Epithelial cell of proximal tubule (primary cell): ENCODE results near the gene PDXDC1. TPM values are rescaled to one million over a fixed set of nuclear protein-coding genes. Genes with fewer than 3 reads are reported as not detected.
"Not testable (repeated sequence)": the region's sequence is repeated elsewhere in the genome, so short reads cannot be mapped to it uniquely, and the experiment has no call there.

Experiments
- DNase-seq: peaks from one replicate; pipeline ENCODE4 v3.0.0-alpha.2; 2011; ENCODE audit warnings: low read depth
- H3K4me3 ChIP-seq: 2 replicates; pipeline ENCODE4 v1.5.1; 2011; ENCODE audit warnings: low read depth, mild to moderate bottlenecking, low read length
- total RNA-seq: library from RNA; depleted of rRNA; stranded (reverse); fragments of >200 nt; gene quantifications from 2 replicates; pipeline ENCODE4 v1.2.3, GENCODE V29; 2015
- TF ChIP-seq, protein P1 (sequence below): conservative IDR thresholded peaks from 2 replicates; pipeline ENCODE4 v1.5.1; 2012; ENCODE audit warnings: low read depth, mild to moderate bottlenecking, low read length

PDXDC1 gene
- total RNA-seq, 1 donor from 2014 or later: 43.9 TPM

DNA sequence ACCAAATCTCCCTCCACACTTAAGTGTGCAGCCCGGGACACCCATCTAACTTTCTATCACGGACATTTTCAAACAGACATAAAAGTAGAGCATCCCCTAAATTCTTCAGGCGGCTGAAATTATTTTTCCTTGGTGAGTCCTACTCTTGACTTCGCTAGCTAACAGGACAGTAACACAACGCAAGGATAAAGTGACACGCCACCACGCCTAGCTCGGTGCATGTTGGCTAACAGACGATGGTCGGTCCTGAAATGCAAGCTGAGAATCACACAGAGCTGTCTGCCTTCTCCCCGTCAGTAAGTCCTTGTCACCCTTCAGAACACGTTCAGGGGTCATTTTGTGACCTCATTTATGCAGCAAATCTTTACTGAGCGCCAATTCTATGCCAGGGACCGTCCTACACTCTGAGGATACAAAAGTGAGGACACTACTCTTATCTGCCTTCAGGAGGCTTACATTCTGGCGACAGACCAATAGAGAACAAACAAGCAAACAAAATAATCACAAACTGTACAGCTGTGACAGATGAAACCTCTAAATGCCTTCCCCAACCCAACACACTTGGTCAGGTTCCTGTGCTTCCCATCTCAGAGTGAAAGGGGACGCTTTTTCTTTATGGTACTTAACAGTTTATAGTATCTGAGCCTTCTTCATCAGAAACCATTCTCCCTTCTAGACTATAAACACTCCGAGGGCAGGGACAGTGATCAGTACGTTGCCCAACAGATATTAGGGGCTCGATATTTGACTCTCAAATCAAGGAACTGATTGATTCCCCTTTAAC, 79.7 kb downstream of the PDXDC1 start:
- peak overlapping the region; percentile 97 for H3K4me3 ChIP-seq
- TF ChIP-seq, protein P1, sequence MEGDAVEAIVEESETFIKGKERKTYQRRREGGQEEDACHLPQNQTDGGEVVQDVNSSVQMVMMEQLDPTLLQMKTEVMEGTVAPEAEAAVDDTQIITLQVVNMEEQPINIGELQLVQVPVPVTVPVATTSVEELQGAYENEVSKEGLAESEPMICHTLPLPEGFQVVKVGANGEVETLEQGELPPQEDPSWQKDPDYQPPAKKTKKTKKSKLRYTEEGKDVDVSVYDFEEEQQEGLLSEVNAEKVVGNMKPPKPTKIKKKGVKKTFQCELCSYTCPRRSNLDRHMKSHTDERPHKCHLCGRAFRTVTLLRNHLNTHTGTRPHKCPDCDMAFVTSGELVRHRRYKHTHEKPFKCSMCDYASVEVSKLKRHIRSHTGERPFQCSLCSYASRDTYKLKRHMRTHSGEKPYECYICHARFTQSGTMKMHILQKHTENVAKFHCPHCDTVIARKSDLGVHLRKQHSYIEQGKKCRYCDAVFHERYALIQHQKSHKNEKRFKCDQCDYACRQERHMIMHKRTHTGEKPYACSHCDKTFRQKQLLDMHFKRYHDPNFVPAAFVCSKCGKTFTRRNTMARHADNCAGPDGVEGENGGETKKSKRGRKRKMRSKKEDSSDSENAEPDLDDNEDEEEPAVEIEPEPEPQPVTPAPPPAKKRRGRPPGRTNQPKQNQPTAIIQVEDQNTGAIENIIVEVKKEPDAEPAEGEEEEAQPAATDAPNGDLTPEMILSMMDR: no peak
- DNase-seq: no peak

DNA sequence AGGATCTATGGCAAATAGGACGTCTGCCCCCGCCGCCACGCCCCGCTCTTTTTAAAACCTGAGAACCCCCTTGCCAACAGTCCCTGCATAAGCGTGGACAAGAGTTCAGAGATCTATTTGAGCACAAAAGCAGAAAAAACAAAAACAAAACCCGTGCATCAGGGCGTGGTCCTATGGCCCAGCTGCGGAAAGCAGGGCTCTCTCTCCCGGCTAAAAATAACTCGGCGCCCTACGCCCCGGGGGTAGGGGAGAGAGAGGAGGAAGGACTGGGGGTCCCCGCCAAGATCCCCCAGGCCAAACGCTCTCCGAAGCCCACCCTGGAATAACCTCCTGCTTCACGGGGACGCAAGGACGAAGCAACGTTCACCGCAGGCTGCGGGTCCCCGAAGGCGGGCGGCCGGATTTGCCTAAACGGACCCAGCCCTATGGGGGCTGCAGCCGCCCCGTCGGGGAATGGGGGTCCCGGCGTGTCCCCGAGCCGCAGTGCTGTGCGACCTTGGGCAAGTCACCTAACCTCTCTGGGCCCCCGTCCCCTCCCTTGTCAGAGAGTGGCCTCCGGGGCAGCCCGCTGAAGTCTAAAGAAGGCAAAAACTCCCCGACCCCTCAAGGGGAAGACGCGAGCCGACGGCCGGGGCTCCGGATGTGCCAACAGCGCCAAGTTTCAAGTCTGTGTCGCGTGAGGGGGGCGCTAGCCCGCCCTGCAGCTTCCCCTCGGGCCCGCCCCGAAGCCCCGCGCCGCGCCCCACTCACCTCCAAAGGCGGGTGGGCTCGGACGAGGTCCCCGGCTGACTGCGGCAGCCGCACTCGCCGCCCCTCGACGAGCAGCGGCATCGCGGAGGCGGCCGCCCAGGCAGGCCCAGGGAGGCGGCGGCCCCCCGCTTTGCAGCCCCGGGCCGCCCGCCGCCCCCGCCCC, 80.6 kb downstream of the PDXDC1 start:
- H3K4me3 ChIP-seq: peak overlapping the region; percentile 97
- TF ChIP-seq, protein P1: peak; percentile 22
- no peak for DNase-seq

DNA sequence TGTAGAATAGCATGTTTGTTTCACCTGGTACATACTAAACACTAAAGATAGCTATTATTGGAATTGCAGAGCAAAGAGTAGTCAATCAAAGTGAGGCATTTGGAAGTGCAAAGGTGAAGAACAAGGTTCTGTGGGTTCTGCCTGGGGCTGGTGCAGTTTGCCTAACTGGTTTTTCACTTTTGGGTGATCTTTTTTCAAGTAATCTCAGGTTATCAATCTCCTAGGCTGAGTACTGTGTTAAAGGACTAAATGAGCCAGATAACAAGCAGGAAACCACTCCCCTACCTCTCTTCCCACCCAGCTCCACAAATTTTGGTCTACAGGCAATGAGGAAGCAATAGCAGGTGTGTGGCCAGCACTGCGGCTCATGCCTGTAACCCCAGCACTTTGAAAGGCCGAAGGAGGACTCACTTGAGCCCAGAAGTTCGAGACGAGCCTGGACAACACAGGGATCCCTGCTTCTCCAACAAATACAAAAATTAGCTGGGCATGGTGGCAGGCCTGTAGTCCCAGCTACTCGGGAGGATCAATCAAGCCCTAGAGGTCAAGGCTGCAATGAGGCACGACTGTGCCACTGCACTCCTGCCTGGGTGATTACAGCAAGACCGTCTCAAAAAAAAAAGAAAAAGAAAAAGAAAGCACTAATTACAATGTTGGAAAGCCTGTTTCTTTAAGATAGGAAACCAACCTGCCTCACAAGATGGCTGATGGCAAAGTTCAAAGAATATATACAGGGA, 83.0 kb downstream of the PDXDC1 start:
- H3K4me3 ChIP-seq: no peak overlapping the region
- TF ChIP-seq, protein P1: no peak
- no peak for DNase-seq

DNA sequence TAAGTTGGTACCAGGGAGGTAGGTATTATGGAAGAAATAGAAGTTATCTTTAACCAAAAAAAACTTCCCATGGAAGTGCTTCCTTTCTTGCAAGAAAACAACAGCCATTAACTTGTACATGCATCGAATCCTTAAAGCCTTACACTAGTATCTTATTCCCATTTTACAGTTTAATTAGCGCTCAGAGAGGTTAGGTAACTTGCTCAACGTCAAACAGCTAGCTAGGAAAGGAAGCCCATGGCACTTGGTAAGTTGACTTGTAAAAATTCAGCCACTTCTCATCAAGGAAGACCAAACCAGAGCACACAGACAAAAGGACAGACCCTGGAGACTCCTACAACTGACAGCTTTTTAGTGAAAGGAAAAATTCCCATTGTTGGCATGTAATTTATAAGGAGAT, 84.5 kb downstream of the PDXDC1 start:
- no peak for DNase-seq
- TF ChIP-seq, protein P1: no peak
- H3K4me3 ChIP-seq: no peak overlapping the region

DNA sequence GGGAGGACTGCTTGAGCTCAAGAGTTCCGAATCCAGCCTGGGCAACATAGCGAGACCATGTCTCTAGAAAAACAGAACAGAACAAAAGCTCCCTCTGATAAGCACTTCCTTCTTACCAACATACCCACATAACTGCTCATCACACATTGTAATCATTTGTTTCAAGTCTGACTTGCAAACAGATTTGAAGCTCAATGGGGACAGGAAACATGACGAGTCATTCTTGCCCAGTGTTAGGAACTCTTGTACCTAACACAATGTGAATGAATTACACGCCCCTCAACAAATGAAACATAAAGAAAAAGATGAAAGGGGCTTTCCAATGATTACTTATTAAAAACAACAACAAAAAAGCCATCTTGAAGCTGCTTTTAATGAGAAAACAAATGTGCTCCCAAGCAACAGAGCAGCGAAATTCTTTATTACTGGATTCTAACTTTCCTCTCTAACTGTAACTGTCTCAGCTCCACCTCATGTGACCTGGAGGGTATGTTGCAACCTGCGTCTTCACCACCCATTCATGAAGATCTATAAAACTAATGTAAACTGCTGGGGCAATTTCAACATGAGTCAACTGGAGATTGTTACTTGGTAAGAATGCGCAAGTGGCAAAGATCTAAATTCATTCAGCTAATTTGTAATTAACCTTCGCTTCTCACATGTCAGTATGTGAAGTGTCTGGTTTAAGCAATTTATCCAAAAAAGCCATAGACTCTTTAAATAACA, 87.4 kb downstream of the PDXDC1 start:
- not testable (repeated sequence) for H3K4me3 ChIP-seq, DNase-seq

DNA sequence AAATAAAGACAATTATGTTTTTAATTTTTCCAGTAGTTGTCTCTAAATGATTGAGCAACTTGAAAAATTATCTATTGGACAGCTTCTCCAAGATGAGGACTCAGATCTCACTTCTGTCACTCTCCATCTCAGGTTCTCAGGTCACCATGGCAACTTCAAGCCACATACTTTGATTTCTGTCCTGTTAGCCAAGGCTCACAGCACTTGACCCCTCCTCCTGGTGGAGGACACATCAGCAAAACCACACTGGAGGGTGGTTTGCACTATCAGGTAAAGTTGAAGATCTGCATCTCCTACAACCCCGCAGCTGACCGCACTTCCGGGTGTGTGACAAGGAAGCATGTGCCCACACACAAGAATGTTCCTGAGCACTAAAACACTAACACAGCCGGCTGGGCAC, 91.1 kb downstream of the PDXDC1 start:
- not testable (repeated sequence) for H3K4me3 ChIP-seq, DNase-seq

DNA sequence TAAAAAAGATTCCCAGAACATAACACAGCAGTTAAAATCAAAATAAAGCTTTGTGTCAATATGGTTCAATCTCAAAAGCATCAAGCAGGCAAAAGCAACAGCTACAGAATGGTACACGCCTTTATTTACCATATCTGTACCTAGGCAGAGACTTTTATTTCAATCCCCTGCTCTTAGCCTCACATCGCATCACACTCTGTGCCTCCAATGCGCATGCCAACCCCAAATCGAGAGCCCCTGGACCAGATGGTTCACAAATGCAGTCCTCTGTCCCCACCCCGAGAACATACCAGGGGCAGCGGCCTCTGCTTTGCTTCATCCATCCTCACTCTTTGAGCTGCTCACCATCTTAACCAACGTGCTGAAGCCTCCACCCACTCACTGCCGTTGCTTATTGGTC, 91.9 kb downstream of the PDXDC1 start:
- DNase-seq: not testable (repeated sequence)

DNA sequence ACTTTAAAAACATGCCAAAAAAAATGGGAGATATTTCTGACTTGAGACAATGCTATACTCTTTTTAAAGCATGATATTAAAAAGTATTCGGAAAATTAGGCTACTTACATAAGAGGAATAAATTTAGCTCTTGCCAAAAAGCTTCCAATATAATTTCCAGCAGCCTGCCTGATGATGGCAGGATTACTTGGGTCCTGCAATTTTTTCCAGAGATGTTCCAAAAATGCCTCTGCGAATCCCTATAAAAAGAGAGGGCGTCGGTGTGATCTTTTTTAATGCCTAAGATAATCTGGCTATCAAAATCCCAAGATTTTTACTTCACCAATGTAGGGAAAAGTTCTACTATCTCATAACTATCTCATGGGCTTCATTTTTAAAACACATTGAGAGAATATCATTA, 96.2 kb downstream of the PDXDC1 start:
- DNase-seq, H3K4me3 ChIP-seq: not testable (repeated sequence)

More for the DNA sequence above, 91.9 kb downstream of the PDXDC1 start:
- H3K4me3 ChIP-seq: not testable (repeated sequence)
